ENCODE results near the gene EPN2. TPM values are rescaled to one million over a fixed set of nuclear protein-coding genes. Genes with fewer than 3 reads are reported as not detected.

Gene EPN2
- total RNA-seq, 1 experiment from 2014 or later, result 113 TPM

- CTCF ChIA-PET, result no interaction called here
- POLR2A ChIA-PET (ENCODE audit: unreplicated experiment), result no interaction called here
- H2AFZ ChIP-seq, result no peak overlapping the region
Observed at GRCh38 chr17:19342611-19343255, 105.6 kb downstream of the EPN2 start.

GRCh38 chr17:19343256-19343630 lies 106.1 kb downstream of the EPN2 start:
- no peak for DNase-seq
- ChIA-PET POLR2A (ENCODE audit: unreplicated experiment) (no interaction called here), CTCF (no interaction called here)
- Histone ChIP-seq H3F3A (ENCODE audit: insufficient read depth, low read depth) (peaks cover 42% of the 10 kb centered on the region), H3K36me3 (ENCODE audit: low read depth) (no peaks in the 10 kb centered on the region; the same call in 1 of the 2 replicates), H2AFZ (no peak overlapping the region), H3K4me1 (replicated peaks; ENCODE audit: insufficient read depth) (peaks cover 20% of the 10 kb centered on the region), H3K9me2 (ENCODE audit: insufficient read depth) (no peaks in the 10 kb centered on the region), H3K27me3 (ENCODE audit: insufficient read depth, low read depth) (no peaks in the 10 kb centered on the region), H3K4me3 (no peak overlapping the region), H3K79me2 (ENCODE audit: low read depth) (no peaks in the 10 kb centered on the region), H3K27ac (no peak overlapping the region), H4K20me1 (ENCODE audit: insufficient read depth) (no peaks in the 10 kb centered on the region), H3K4me2 (no peak overlapping the region), H3K9me3 (ENCODE audit: insufficient read depth, low read depth) (no peaks in the 10 kb centered on the region)
- intact Hi-C loops (cut with micrococcal nuclease; ENCODE audit: unreplicated experiment), result no loop called here
- no peak for TF ChIP-seq CTCF (conservative IDR thresholded peaks at IDR 0.05)
- no peak for TF ChIP-seq EZH2 (IDR thresholded peaks at IDR 0.05; ENCODE audit: low read depth)
- BruUV-seq (replicated peaks), result no TSS peak

More at GRCh38 chr17:19342611-19343255, 105.6 kb downstream of the EPN2 start:
- no peak for DNase-seq
- Histone ChIP-seq H3K4me3 (no peak overlapping the region), H3K27ac (no peak overlapping the region), H3K27me3 (ENCODE audit: insufficient read depth, low read depth) (no peaks in the 10 kb centered on the region), H3K79me2 (ENCODE audit: low read depth) (no peaks in the 10 kb centered on the region), H3K9me3 (ENCODE audit: insufficient read depth, low read depth) (no peaks in the 10 kb centered on the region), H3K4me2 (no peak overlapping the region), H3F3A (ENCODE audit: insufficient read depth, low read depth) (peaks cover 40% of the 10 kb centered on the region), H4K20me1 (ENCODE audit: insufficient read depth) (no peaks in the 10 kb centered on the region), H3K9me2 (ENCODE audit: insufficient read depth) (no peaks in the 10 kb centered on the region), H3K36me3 (ENCODE audit: low read depth) (no peaks in the 10 kb centered on the region; the same call in 1 of the 2 replicates), H3K4me1 (replicated peaks; ENCODE audit: insufficient read depth) (peaks cover 15% of the 10 kb centered on the region)
- intact Hi-C loops (cut with micrococcal nuclease; ENCODE audit: unreplicated experiment), result no loop called here
- TF ChIP-seq CTCF (conservative IDR thresholded peaks at IDR 0.05) (no peak), EZH2 (IDR thresholded peaks at IDR 0.05; ENCODE audit: low read depth) (no peak)
- no TSS peak for BruUV-seq (replicated peaks)

- POLR2A ChIA-PET (ENCODE audit: unreplicated experiment), result no interaction called here
- Histone ChIP-seq H3K9me3 (ENCODE audit: insufficient read depth, low read depth) (no peaks in the 10 kb centered on the region), H4K20me1 (ENCODE audit: insufficient read depth) (no peaks in the 10 kb centered on the region), H3K79me2 (ENCODE audit: low read depth) (no peaks in the 10 kb centered on the region), H2AFZ (no peak overlapping the region), H3K4me2 (no peak overlapping the region), H3K36me3 (ENCODE audit: low read depth) (no peaks in the 10 kb centered on the region; the same call in 1 of the 2 replicates), H3K27me3 (ENCODE audit: insufficient read depth, low read depth) (no peaks in the 10 kb centered on the region), H3K4me1 (replicated peaks; ENCODE audit: insufficient read depth) (peaks cover 25% of the 10 kb centered on the region), H3K9me2 (ENCODE audit: insufficient read depth) (no peaks in the 10 kb centered on the region), H3K4me3 (no peak overlapping the region), H3F3A (ENCODE audit: insufficient read depth, low read depth) (peaks cover 42% of the 10 kb centered on the region), H3K27ac (no peak overlapping the region)
- CTCF ChIA-PET, result no interaction called here
- no peak for DNase-seq
- TF ChIP-seq EZH2 (IDR thresholded peaks at IDR 0.05; ENCODE audit: low read depth) (no peak), CTCF (conservative IDR thresholded peaks at IDR 0.05) (no peak)
- BruUV-seq (replicated peaks), result no TSS peak
- intact Hi-C loops (cut with micrococcal nuclease; ENCODE audit: unreplicated experiment), result no loop called here
Observed at GRCh38 chr17:19343671-19344151, 106.5 kb downstream of the EPN2 start.

Data from PC-9 (cell line).